ENCODE data around the gene SIK3.

Gene SIK3

GRCh38 chr11:116930177-116930576 is 168.1 kb downstream of the SIK3 start:
- no peak for TF ChIP-seq TEAD4 (IDR thresholded peaks at IDR 0.05)
- TF ChIP-seq, protein P1, sequence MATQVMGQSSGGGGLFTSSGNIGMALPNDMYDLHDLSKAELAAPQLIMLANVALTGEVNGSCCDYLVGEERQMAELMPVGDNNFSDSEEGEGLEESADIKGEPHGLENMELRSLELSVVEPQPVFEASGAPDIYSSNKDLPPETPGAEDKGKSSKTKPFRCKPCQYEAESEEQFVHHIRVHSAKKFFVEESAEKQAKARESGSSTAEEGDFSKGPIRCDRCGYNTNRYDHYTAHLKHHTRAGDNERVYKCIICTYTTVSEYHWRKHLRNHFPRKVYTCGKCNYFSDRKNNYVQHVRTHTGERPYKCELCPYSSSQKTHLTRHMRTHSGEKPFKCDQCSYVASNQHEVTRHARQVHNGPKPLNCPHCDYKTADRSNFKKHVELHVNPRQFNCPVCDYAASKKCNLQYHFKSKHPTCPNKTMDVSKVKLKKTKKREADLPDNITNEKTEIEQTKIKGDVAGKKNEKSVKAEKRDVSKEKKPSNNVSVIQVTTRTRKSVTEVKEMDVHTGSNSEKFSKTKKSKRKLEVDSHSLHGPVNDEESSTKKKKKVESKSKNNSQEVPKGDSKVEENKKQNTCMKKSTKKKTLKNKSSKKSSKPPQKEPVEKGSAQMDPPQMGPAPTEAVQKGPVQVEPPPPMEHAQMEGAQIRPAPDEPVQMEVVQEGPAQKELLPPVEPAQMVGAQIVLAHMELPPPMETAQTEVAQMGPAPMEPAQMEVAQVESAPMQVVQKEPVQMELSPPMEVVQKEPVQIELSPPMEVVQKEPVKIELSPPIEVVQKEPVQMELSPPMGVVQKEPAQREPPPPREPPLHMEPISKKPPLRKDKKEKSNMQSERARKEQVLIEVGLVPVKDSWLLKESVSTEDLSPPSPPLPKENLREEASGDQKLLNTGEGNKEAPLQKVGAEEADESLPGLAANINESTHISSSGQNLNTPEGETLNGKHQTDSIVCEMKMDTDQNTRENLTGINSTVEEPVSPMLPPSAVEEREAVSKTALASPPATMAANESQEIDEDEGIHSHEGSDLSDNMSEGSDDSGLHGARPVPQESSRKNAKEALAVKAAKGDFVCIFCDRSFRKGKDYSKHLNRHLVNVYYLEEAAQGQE (IDR thresholded peaks at IDR 0.05; ENCODE audit: low read depth), result no peak
- no peak for TF ChIP-seq CEBPB (IDR thresholded peaks at IDR 0.05)
- no peak for TF ChIP-seq NFIC (IDR thresholded peaks at IDR 0.05)
- no peak for TF ChIP-seq ZBTB7A (IDR thresholded peaks at IDR 0.05; ENCODE audit: low read depth)
- no peak for TF ChIP-seq CREB1 (IDR thresholded peaks at IDR 0.05; ENCODE audit: low read depth)
- TF ChIP-seq EP300 (IDR thresholded peaks at IDR 0.05; ENCODE audit: borderline replicate concordance), result no peak
- no peak for TF ChIP-seq FOXM1 (IDR thresholded peaks at IDR 0.05; ENCODE audit: borderline replicate concordance, low read depth)
- TF ChIP-seq USF1 (IDR thresholded peaks at IDR 0.05), result no peak
- TF ChIP-seq TAF1 (IDR thresholded peaks at IDR 0.05; ENCODE audit: low read depth), result no peak
- TF ChIP-seq YY1 (IDR thresholded peaks at IDR 0.05; ENCODE audit: low read depth), result no peak
- TF ChIP-seq TCF12 (IDR thresholded peaks at IDR 0.05; ENCODE audit: low read depth), result no peak
- no peak for TF ChIP-seq EGR1 (IDR thresholded peaks at IDR 0.05)
- no peak for TF ChIP-seq RAD21 (IDR thresholded peaks at IDR 0.05; ENCODE audit: low read depth)
- TF ChIP-seq, protein P2, sequence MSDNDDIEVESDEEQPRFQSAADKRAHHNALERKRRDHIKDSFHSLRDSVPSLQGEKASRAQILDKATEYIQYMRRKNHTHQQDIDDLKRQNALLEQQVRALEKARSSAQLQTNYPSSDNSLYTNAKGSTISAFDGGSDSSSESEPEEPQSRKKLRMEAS (IDR thresholded peaks at IDR 0.05), result no peak

DNA sequence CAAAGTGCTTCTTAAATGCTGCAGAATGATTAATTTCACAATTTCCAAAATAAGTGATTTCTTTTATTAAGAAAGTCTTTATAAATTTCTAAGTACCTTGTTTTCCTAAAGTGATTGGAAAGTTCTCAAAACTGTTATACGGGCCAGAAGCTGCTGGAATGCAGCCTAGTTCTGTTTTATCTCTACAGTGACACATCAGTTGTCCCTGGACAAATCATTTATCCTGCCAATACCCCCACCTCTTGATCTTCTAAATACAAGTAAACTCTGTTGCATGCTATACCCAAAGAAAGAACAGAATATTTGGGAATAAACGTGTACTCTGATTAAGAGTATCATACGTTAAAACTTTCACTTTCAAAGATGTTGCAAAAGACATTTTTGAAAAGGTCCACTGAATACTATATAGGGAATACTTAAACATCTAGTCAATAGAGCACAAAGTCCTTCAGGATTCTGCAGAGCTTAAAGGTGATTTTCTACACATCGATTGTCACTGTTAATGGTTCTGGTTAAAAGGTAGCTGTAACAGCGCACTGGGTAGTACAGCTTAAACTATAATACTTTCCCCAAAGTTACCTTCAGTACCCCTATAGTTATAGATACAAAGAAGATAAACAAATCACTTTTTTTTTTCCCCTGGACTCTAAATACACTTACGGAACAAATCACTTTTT is 168.7 kb downstream of the SIK3 start:
- TF ChIP-seq EP300 (IDR thresholded peaks at IDR 0.05; ENCODE audit: borderline replicate concordance) (no peak), USF1 (IDR thresholded peaks at IDR 0.05) (no peak), ZBTB7A (IDR thresholded peaks at IDR 0.05; ENCODE audit: low read depth) (no peak), RAD21 (IDR thresholded peaks at IDR 0.05; ENCODE audit: low read depth) (no peak), YY1 (IDR thresholded peaks at IDR 0.05; ENCODE audit: low read depth) (no peak), CREB1 (IDR thresholded peaks at IDR 0.05; ENCODE audit: low read depth) (no peak), TCF12 (IDR thresholded peaks at IDR 0.05; ENCODE audit: low read depth) (no peak), FOXM1 (IDR thresholded peaks at IDR 0.05; ENCODE audit: borderline replicate concordance, low read depth) (no peak), CEBPB (IDR thresholded peaks at IDR 0.05) (no peak), TAF1 (IDR thresholded peaks at IDR 0.05; ENCODE audit: low read depth) (no peak), NFIC (IDR thresholded peaks at IDR 0.05) (no peak), TEAD4 (IDR thresholded peaks at IDR 0.05) (no peak), EGR1 (IDR thresholded peaks at IDR 0.05) (no peak)
- TF ChIP-seq, protein P1 (IDR thresholded peaks at IDR 0.05; ENCODE audit: low read depth), result no peak
- TF ChIP-seq, protein P2 (IDR thresholded peaks at IDR 0.05), result no peak

DNA sequence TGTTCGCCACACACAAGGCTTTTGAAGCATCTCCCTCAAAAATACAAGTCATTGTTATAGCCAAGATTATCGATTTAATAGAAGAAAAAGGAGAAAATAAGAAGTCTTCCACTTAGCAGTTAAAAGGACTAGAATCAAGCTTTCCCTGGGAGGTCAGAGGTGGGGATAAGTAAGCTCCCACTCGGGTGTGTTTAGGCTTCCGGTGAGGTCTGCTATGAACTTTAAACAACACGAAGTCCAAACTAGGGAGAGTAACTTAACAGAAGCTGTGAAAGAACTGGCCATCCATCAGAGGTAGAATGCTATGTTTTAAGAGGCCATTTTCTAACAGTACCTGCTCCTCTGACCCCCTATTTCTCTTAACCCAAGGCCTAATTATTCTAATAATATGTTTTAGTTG is 169.4 kb downstream of the SIK3 start:
- TF ChIP-seq CEBPB (IDR thresholded peaks at IDR 0.05) (no peak), EP300 (IDR thresholded peaks at IDR 0.05; ENCODE audit: borderline replicate concordance) (no peak), ZBTB7A (IDR thresholded peaks at IDR 0.05; ENCODE audit: low read depth) (no peak), TEAD4 (IDR thresholded peaks at IDR 0.05) (no peak), RAD21 (IDR thresholded peaks at IDR 0.05; ENCODE audit: low read depth) (no peak), TAF1 (IDR thresholded peaks at IDR 0.05; ENCODE audit: low read depth) (no peak), EGR1 (IDR thresholded peaks at IDR 0.05) (no peak), FOXM1 (IDR thresholded peaks at IDR 0.05; ENCODE audit: borderline replicate concordance, low read depth) (no peak), YY1 (IDR thresholded peaks at IDR 0.05; ENCODE audit: low read depth) (no peak), CREB1 (IDR thresholded peaks at IDR 0.05; ENCODE audit: low read depth) (no peak), TCF12 (IDR thresholded peaks at IDR 0.05; ENCODE audit: low read depth) (no peak)
- TF ChIP-seq, protein P1 (IDR thresholded peaks at IDR 0.05; ENCODE audit: low read depth), result no peak
- TF ChIP-seq, protein P2 (IDR thresholded peaks at IDR 0.05), result no peak
